ENCODE measurements around the gene DMD. TPM values are rescaled to one million over a fixed set of nuclear protein-coding genes. Genes with fewer than 3 reads are reported as not detected.
"Not testable (repeated sequence)": the region's sequence is repeated elsewhere in the genome, so short reads cannot be mapped to it uniquely, and the experiment has no call there.

DMD gene
- total RNA-seq, 1 experiment from 2014 or later: 6.2 TPM

- in situ Hi-C loops (cut with HindIII; ENCODE audit: low pct_unique_long_range_greater_than_20kb, low sequenced_read_pairs): no loop called here
- DNase-seq (ENCODE audit: low read depth): no peak
Observed at GRCh38 chrX:32774966-32775365, 436.4 kb downstream of the DMD start.

- in situ Hi-C loops (cut with HindIII; ENCODE audit: low pct_unique_long_range_greater_than_20kb, low sequenced_read_pairs): no loop called here
- peak; percentile 5 for DNase-seq (ENCODE audit: low read depth)
Observed at GRCh38 chrX:32749070-32749469, 462.3 kb downstream of the DMD start.

DNA sequence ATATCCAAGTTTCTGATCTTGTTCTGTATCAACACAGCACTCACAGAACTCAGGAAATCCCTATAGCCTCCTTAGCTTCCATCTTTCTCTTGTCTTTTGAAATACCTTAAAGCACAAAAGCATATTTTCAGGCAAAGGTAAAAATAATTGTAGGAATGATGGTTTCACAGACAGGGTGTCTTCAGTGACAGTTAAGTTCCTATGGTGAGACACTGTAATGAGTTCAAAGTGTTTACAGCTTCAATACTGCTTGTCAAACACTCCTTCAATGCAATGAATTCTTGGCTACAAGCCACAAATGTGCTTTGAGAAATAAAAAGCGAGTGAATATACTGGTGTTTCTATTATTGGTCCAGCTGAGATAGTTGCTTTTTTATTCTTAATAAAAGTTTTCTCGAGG is 466.0 kb downstream of the DMD start:
- in situ Hi-C loops (cut with HindIII; ENCODE audit: low pct_unique_long_range_greater_than_20kb, low sequenced_read_pairs): no loop called here
- no peak for DNase-seq (ENCODE audit: low read depth)

DNA sequence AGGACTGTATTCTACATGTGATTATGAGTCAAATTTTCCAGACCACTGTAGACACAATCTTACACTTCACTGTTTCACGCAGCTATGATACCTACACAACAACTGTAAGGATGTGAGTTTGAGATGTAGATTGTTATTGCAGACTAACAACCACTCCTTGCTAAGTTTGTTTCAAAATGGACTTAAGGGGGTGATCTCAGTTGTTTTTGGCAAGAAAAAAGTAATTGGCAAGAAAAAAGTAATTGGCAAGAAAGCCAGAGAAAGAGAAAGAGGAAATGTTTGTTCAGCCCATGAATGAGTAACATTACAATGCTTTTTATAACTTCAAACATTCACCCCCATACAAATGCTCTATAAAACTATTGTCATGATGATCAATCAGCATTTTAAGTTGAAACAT is 466.4 kb downstream of the DMD start:
- in situ Hi-C loops (cut with HindIII; ENCODE audit: low pct_unique_long_range_greater_than_20kb, low sequenced_read_pairs): no loop called here
- DNase-seq (ENCODE audit: low read depth): no peak

- in situ Hi-C loops (cut with HindIII; ENCODE audit: low pct_unique_long_range_greater_than_20kb, low sequenced_read_pairs): no loop called here
- DNase-seq (ENCODE audit: low read depth): no peak
Observed at GRCh38 chrX:32741910-32742309, 469.4 kb downstream of the DMD start.

GRCh38 chrX:32708542-32708941 is 502.8 kb downstream of the DMD start:
- in situ Hi-C loops (cut with HindIII; ENCODE audit: low pct_unique_long_range_greater_than_20kb, low sequenced_read_pairs): no loop called here

GRCh38 chrX:32705385-32705784 is 506.0 kb downstream of the DMD start:
- in situ Hi-C loops (cut with HindIII; ENCODE audit: low pct_unique_long_range_greater_than_20kb, low sequenced_read_pairs); DNase-seq (ENCODE audit: low read depth): not testable (repeated sequence)

More at GRCh38 chrX:32708542-32708941, 502.8 kb downstream of the DMD start:
- DNase-seq (ENCODE audit: low read depth): no peak

- in situ Hi-C loops (cut with HindIII; ENCODE audit: low pct_unique_long_range_greater_than_20kb, low sequenced_read_pairs): no loop called here
- DNase-seq (ENCODE audit: low read depth): no peak
Observed at GRCh38 chrX:32687379-32687778, 524.0 kb downstream of the DMD start.

DNA sequence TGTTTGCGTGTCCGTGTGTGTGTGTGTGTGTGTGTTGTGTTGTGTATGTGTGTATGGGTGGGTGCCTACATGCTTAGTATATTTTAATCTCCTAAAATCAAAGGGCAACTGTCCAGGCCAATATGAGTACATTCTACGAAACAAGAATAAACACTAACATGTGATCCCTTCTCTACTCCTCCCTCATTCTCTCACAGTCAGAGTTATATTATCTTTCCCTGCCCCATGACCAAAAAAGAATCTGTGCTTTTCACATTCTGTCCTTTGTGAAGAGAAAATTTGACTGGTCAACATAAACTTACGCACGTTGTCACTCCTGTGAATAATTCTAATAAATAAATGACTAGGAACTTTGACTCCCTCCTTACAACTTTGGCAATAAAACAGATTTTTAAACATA is 532.9 kb downstream of the DMD start:
- no peak for DNase-seq (ENCODE audit: low read depth)
- in situ Hi-C loops (cut with HindIII; ENCODE audit: low pct_unique_long_range_greater_than_20kb, low sequenced_read_pairs): no loop called here

DNA sequence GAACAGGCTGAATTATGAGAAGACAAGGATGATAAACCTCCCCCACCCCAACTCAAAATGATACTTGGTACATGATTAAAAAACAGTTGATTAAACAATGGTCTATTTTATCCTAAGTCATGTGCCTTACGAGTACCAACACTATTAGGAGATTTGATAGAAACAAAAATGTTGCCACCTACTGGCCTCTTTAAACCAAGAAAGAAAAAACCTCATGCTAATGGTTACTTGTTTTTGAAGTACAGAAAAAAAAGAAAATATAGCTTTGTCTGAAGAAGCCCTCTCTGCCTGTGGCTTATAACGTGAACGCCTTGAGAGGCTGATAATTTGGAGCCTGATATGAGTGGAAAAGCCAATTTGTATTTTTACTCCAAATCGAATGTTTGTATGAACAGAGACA is 538.2 kb downstream of the DMD start:
- in situ Hi-C loops (cut with HindIII; ENCODE audit: low pct_unique_long_range_greater_than_20kb, low sequenced_read_pairs): no loop called here
- peak; percentile 1 for DNase-seq (ENCODE audit: low read depth)

- in situ Hi-C loops (cut with HindIII; ENCODE audit: low pct_unique_long_range_greater_than_20kb, low sequenced_read_pairs): no loop called here
- DNase-seq (ENCODE audit: low read depth): no peak
Observed at GRCh38 chrX:32662516-32662915, 548.8 kb downstream of the DMD start.

DNA sequence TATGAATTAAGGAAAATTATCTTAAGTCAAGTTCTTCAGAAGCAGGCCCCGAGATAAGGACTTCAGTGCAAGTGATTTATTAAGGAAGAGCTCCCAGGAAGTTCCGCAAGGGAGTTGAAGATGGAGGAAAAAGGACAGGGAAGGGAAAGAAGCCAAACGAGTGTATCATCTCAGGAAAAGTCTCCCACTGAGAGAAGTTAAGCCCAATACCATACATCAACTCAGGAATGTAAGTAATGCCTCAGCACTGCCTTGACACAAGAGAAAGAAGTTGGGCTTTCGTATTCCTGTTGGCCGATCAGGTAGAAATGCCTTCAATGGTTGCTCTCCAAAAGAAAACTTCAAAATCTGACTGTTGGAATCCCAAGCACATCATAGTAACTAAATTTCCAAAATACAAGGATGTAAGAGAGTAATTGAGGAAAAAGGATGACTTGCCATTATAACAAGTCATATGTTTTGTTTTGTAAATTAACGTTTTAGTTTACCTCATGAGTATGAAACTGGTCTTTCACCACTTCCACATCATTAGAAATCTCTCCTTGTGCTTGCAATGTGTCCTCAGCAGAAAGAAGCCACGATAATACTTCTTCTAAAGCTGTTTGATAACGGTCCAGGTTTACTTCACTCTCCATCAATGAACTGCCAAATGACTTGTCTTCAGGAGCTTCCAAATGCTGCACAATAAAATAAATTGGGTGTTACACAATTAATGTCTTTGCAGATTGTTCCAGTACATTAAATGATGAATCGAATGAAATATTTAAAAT is 566.7 kb downstream of the DMD start:
- in situ Hi-C loops (cut with HindIII; ENCODE audit: low pct_unique_long_range_greater_than_20kb, low sequenced_read_pairs): no loop called here
- no peak for DNase-seq (ENCODE audit: low read depth)

DNA sequence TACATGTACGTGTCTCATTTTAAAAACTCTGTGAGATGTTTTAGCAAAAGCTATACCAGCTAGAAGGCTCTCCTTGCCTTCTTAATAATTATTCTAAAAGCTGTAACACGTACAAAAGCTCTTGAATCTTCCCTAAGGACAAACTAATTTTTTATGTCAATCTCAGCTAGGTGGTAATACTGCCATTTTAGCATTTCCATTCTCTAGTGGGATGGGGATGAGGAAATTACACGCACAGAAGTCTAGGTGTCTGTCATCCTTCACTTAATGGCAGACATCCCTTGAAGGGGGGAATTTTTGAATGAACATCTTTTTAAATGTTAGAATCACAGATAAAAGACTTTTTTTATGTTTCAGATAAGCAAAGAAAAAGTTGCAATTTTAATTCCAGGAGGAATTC is 569.1 kb downstream of the DMD start:
- in situ Hi-C loops (cut with HindIII; ENCODE audit: low pct_unique_long_range_greater_than_20kb, low sequenced_read_pairs): no loop called here

DNA sequence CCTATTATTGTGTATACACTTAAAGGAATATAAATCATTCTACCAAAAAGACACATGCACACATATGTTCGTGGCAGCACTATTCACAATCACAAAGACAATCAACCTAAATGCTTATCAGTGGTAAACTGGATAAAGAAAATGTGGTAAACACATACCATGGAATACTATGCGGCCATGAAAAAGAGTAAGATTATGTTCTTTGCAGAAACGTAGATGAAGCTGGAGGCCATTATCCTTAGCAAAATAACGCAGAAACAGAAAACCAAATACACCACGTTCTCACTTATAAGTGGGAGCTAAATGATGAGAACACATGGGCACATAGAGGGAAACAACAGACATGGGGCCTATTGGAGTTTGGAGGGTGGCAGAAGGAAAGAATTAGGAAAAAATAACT is 593.2 kb downstream of the DMD start:
- in situ Hi-C loops (cut with HindIII; ENCODE audit: low pct_unique_long_range_greater_than_20kb, low sequenced_read_pairs): no loop called here

More for the DNA sequence above, 569.1 kb downstream of the DMD start:
- no peak for DNase-seq (ENCODE audit: low read depth)

DNA sequence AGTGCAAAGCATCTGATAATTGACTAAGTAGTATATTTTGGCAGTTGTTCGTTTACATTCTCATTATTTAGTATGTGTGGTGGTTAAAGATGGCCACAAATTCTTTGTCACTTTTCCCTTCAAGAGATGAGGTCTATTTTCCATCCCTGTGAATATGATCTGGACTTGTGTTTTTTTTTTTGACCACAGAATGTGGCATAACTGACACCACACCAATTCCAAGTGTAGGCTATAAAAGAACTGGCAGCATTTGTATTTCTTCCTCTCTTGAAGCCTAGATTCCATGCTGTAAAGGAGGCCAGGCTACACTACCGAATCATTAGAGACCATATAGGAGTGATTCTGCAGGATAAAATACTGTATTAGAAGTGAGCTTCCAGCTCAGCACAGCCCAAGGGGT is 596.6 kb downstream of the DMD start:
- in situ Hi-C loops (cut with HindIII; ENCODE audit: low pct_unique_long_range_greater_than_20kb, low sequenced_read_pairs): no loop called here

More for the DNA sequence above, 593.2 kb downstream of the DMD start:
- DNase-seq (ENCODE audit: low read depth): no peak

GRCh38 chrX:32599156-32599555 is 612.2 kb downstream of the DMD start:
- in situ Hi-C loops (cut with HindIII; ENCODE audit: low pct_unique_long_range_greater_than_20kb, low sequenced_read_pairs): no loop called here
- no peak for DNase-seq (ENCODE audit: low read depth)

More for the DNA sequence above, 596.6 kb downstream of the DMD start:
- DNase-seq (ENCODE audit: low read depth): no peak

DNA sequence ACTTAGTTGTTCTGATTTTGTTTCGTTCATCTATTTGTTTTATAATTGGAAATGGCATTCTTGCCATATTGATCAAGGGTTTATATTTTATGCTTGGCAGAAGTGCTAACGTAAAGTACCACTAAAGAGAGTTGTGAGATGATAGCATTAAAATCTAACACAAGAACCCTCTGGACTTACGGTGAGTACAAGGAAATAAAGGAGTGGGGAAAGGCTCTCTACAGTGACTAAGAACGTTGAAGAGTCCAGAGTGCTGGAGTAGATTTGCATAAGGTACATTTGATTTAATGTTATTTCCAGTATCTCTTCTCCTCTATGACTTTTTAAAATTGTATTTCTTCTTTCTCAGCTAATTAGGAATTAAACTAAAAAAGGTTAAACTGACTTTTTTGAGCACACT is 612.6 kb downstream of the DMD start:
- in situ Hi-C loops (cut with HindIII; ENCODE audit: low pct_unique_long_range_greater_than_20kb, low sequenced_read_pairs): no loop called here
- no peak for DNase-seq (ENCODE audit: low read depth)

DNA sequence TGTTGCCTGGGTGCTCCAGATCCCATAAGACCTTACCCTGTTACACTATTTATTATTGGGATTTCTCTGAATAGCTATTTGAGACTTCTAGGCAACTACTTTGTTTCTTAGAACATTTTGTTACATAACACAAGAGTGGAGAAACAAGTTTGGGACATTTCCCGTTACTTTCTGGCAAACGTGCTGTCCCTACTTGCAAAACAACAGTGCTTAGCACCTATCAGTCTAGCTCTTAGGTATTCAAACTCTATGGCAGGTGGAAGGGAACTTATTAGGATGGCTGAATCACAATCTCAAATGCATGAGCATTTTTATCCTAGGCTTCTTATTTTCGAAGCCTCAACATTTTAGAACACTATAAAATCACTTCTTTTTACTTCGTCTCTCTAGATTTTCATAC is 613.6 kb downstream of the DMD start:
- no peak for DNase-seq (ENCODE audit: low read depth)
- in situ Hi-C loops (cut with HindIII; ENCODE audit: low pct_unique_long_range_greater_than_20kb, low sequenced_read_pairs): no loop called here

GRCh38 chrX:32592786-32593185 is 618.6 kb downstream of the DMD start:
- in situ Hi-C loops (cut with HindIII; ENCODE audit: low pct_unique_long_range_greater_than_20kb, low sequenced_read_pairs): no loop called here
- DNase-seq (ENCODE audit: low read depth): no peak

DNA sequence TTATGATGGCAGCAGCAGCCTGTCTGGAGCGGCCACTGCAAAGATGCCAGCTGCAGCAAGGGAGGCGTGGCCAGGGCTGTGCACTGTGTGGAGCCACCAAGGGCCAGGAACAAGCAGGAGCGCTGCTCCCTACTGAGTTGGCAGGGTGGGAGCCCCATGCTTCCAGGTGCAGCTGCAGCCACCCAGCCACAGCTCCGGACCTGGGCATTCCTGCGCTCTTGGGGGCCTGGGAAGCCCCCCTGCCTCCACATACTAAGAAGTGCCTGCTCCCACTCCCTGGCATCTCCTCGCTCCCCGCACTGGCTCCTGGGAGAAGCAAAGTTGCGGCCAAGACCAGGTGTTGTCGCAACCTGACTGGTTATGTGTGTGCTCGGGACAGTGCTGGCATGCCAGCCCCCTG is 619.8 kb downstream of the DMD start:
- in situ Hi-C loops (cut with HindIII; ENCODE audit: low pct_unique_long_range_greater_than_20kb, low sequenced_read_pairs): no loop called here
- DNase-seq (ENCODE audit: low read depth): no peak

Data from Caki2 (cell line).